Spinal cord (tissue), 10 donors: ENCODE data around the gene KLHL29. TPM values are rescaled to one million over a fixed set of nuclear protein-coding genes. Genes with fewer than 3 reads are reported as not detected.

Source experiments
- DNase-seq, 6 donors: peaks; one replicate each; pipeline versions ENCODE4 v3.0.0 to v3.0.0-alpha.2; 2013 to 2015; ENCODE audit warnings: low spot score in 6 of 6, low read depth in 4 of 6
- H3K27ac ChIP-seq: one replicate; pipeline ENCODE4 v1.5.1; 2013; ENCODE audit warnings: low read depth, low read length, control low read depth
- H3K27me3 ChIP-seq: one replicate; pipeline ENCODE4 v1.6.1; 2013; ENCODE audit warnings: low read length; ENCODE audit not compliant: control insufficient read depth, insufficient read depth
- H3K36me3 ChIP-seq: one replicate; pipeline ENCODE4 v1.6.1; 2013; ENCODE audit warnings: low read length; ENCODE audit not compliant: control insufficient read depth, insufficient read depth
- H3K4me1 ChIP-seq: one replicate; pipeline ENCODE4 v1.6.1; 2013; ENCODE audit warnings: low read length; ENCODE audit not compliant: control insufficient read depth, insufficient read depth
- H3K4me3 ChIP-seq: one replicate; pipeline ENCODE4 v1.5.1; 2013; ENCODE audit warnings: low read depth, low read length, control low read depth
- H3K9me3 ChIP-seq: one replicate; pipeline ENCODE4 v1.6.1; 2013; ENCODE audit warnings: low read length; ENCODE audit not compliant: control insufficient read depth, insufficient read depth
- WGBS: methylation state at CpG from one replicate; pipeline ENCODE4 v1.1.5; 2013; ENCODE audit warnings: missing lambda C conversion rate; ENCODE audit not compliant: insufficient coverage; 5-methylcytosine and 5-hydroxymethylcytosine counted together
- polyA plus RNA-seq, 2 donors: library from polyadenylated mRNA; unstranded; fragments of 120-200 nt; gene quantifications; one replicate each; pipeline ENCODE4 v1.2.1, GENCODE V29; 2013; ENCODE audit not compliant: insufficient read length in 2 of 2
- total RNA-seq, 2 donors: library from RNA; depleted of rRNA in 1 of 2; stranded (reverse); fragments of 120-200 nt in 1 of 2; fragments of >200 nt in 1 of 2; gene quantifications; one replicate each; pipeline versions ENCODE4 v1.2.3 to v1.2.4, GENCODE V29; 2013 to 2014
- donor health status: healthy.

Gene KLHL29
- total and polyA plus RNA-seq, 4 donors, result 8.7 to 19.4 (median 14.0) TPM

- DNase-seq, result peak in 2 of 6 donors; percentile 24 to 64
- H3K27ac ChIP-seq, result peak overlapping the region; percentile 10
- H3K4me3 ChIP-seq, result no peak overlapping the region
These were observed 312.5 kb downstream of the KLHL29 start for GRCh38 chr2:23697256-23698075.

GRCh38 chr2:23698116-23698693, 313.2 kb downstream of the KLHL29 start:
- 58% methylated on average over 4 of the region's 6 CpGs for WGBS
- Histone ChIP-seq H3K27ac (peak overlapping the region; percentile 10), H3K27me3 (no peaks in the 10 kb centered on the region), H3K9me3 (no peaks in the 10 kb centered on the region), H3K4me3 (no peak overlapping the region), H3K36me3 (peaks cover 59% of the 10 kb centered on the region), H3K4me1 (peaks cover 38% of the 10 kb centered on the region)
- peak in 2 of 6 donors; percentile 20 to 65 for DNase-seq

More at GRCh38 chr2:23697256-23698075, 312.5 kb downstream of the KLHL29 start:
- 55% methylated on average over 6 of the region's 12 CpGs for WGBS
- Histone ChIP-seq H3K4me1 (peaks cover 38% of the 10 kb centered on the region), H3K9me3 (no peaks in the 10 kb centered on the region), H3K27me3 (no peaks in the 10 kb centered on the region), H3K36me3 (peaks cover 61% of the 10 kb centered on the region)

- DNase-seq, result peak in 5 of 6 donors; percentile 53 to 97 (median 64)
- WGBS, result 36% methylated on average over 17 of the region's 17 CpGs
- peaks cover 38% of the 10 kb centered on the region for H3K4me1 ChIP-seq
- H3K27me3 ChIP-seq, result no peaks in the 10 kb centered on the region
- H3K27ac ChIP-seq, result peak overlapping the region; percentile 48
- peaks cover 59% of the 10 kb centered on the region for H3K36me3 ChIP-seq
- H3K9me3 ChIP-seq, result no peaks in the 10 kb centered on the region
- no peak overlapping the region for H3K4me3 ChIP-seq
These were observed 314.0 kb downstream of the KLHL29 start for GRCh38 chr2:23698721-23699579.

GRCh38 chr2:23699580-23699925, 314.6 kb downstream of the KLHL29 start:
- Histone ChIP-seq H3K4me3 (no peak overlapping the region), H3K27ac (peak overlapping the region; percentile 48), H3K27me3 (no peaks in the 10 kb centered on the region), H3K9me3 (no peaks in the 10 kb centered on the region), H3K4me1 (peaks cover 38% of the 10 kb centered on the region), H3K36me3 (peaks cover 61% of the 10 kb centered on the region)
- 95% methylated on average over 5 of the region's 5 CpGs for WGBS
- no peak for DNase-seq

GRCh38 chr2:23700627-23701026, 315.6 kb downstream of the KLHL29 start:
- Histone ChIP-seq H3K27me3 (no peaks in the 10 kb centered on the region), H3K4me3 (no peak overlapping the region), H3K9me3 (no peaks in the 10 kb centered on the region), H3K27ac (no peak overlapping the region), H3K36me3 (peaks cover 59% of the 10 kb centered on the region), H3K4me1 (peaks cover 38% of the 10 kb centered on the region)
- 81% methylated on average over 5 of the region's 5 CpGs for WGBS
- DNase-seq, result no peak

- Histone ChIP-seq H3K27ac (no peak overlapping the region), H3K9me3 (no peaks in the 10 kb centered on the region), H3K4me3 (no peak overlapping the region), H3K27me3 (no peaks in the 10 kb centered on the region), H3K4me1 (peaks cover 14% of the 10 kb centered on the region), H3K36me3 (peaks cover 65% of the 10 kb centered on the region)
- WGBS, result 96% methylated on average over 16 of the region's 17 CpGs
- no peak for DNase-seq
These were observed 318.1 kb downstream of the KLHL29 start for GRCh38 chr2:23703037-23703582.

GRCh38 chr2:23703583-23704385, 318.8 kb downstream of the KLHL29 start:
- 88% methylated on average over 4 of the region's 16 CpGs for WGBS
- Histone ChIP-seq H3K4me3 (no peak overlapping the region), H3K27me3 (no peaks in the 10 kb centered on the region), H3K9me3 (no peaks in the 10 kb centered on the region), H3K27ac (no peak overlapping the region), H3K36me3 (peaks cover 65% of the 10 kb centered on the region), H3K4me1 (peaks cover 8% of the 10 kb centered on the region)
- no peak for DNase-seq

- WGBS, result 93% methylated on average over 13 of the region's 18 CpGs
- Histone ChIP-seq H3K4me3 (no peak overlapping the region), H3K4me1 (no peaks in the 10 kb centered on the region), H3K27me3 (no peaks in the 10 kb centered on the region), H3K27ac (no peak overlapping the region), H3K36me3 (peaks cover 59% of the 10 kb centered on the region), H3K9me3 (no peaks in the 10 kb centered on the region)
- no peak for DNase-seq
These were observed 321.0 kb downstream of the KLHL29 start for GRCh38 chr2:23705771-23706612.
